ENCODE results near the gene OPCML.

OPCML gene

DNA sequence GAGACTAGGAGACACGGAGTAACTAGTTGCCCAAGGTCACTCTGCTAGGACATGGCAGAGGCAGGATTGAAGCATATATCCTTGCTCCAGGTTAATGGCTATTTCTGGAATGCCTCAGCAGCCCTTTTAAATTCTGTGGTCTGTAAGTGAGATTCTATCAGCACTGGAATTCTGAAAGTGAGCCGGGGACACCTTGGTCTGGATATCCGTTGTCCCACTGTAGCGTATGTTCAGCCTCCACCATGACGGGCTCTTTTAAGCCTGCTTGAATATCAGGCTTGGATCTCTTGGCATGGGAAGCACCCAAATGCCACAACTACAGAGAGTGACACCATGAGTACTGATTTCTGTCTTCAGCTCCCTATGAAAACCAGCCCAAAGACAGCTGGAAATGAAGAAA lies 254.4 kb downstream of the OPCML start:
- Mint-ChIP-seq H3K27ac (no peak overlapping the region), H3K36me3 (ENCODE audit: low read depth) (no peaks in the 10 kb centered on the region), H3K4me1 (ENCODE audit: low read depth) (no peaks in the 10 kb centered on the region), H3K27me3 (no peaks in the 10 kb centered on the region), H3K4me3 (no peak overlapping the region), H3K9me3 (no peaks in the 10 kb centered on the region)
- intact Hi-C loops (cut with micrococcal nuclease): no loop called here

GRCh38 chr11:133271871-133272776 lies 260.2 kb downstream of the OPCML start:
- Mint-ChIP-seq H3K27me3 (peaks cover 2% of the 10 kb centered on the region), H3K4me1 (ENCODE audit: low read depth) (no peaks in the 10 kb centered on the region), H3K4me3 (no peak overlapping the region), H3K36me3 (ENCODE audit: low read depth) (no peaks in the 10 kb centered on the region), H3K27ac (no peak overlapping the region), H3K9me3 (no peaks in the 10 kb centered on the region)
- intact Hi-C loops (cut with micrococcal nuclease): no loop called here

DNA sequence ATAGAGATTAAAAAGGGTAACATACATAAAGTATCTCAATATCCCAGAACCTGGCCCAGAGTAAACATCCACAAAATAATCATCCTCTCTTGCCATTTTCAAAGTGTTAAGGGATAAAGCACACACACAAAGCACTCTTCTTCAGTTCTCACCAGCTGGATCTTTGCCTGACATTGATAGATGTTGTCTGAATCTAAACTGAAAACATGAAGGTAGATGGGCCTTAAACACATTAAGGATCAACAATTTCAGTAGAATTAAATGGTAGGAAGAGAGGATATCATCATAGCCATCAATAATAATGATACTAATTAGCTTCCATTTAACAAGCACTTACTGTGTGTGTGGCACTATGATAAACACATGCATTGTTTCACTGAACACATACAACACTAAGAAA lies 261.1 kb downstream of the OPCML start:
- Mint-ChIP-seq H3K4me3 (no peak overlapping the region), H3K27ac (no peak overlapping the region), H3K36me3 (ENCODE audit: low read depth) (no peaks in the 10 kb centered on the region), H3K4me1 (ENCODE audit: low read depth) (no peaks in the 10 kb centered on the region), H3K9me3 (no peaks in the 10 kb centered on the region), H3K27me3 (peaks cover 2% of the 10 kb centered on the region)
- intact Hi-C loops (cut with micrococcal nuclease): no loop called here

GRCh38 chr11:133269267-133269666 lies 263.0 kb downstream of the OPCML start:
- intact Hi-C loops (cut with micrococcal nuclease): no loop called here
- H3K9me3 Mint-ChIP-seq: no peaks in the 10 kb centered on the region
- H3K27me3 Mint-ChIP-seq: peaks cover 2% of the 10 kb centered on the region
- H3K4me1 Mint-ChIP-seq (ENCODE audit: low read depth): no peaks in the 10 kb centered on the region
- H3K4me3 Mint-ChIP-seq: no peak overlapping the region
- H3K27ac Mint-ChIP-seq: no peak overlapping the region
- no peaks in the 10 kb centered on the region for H3K36me3 Mint-ChIP-seq (ENCODE audit: low read depth)

DNA sequence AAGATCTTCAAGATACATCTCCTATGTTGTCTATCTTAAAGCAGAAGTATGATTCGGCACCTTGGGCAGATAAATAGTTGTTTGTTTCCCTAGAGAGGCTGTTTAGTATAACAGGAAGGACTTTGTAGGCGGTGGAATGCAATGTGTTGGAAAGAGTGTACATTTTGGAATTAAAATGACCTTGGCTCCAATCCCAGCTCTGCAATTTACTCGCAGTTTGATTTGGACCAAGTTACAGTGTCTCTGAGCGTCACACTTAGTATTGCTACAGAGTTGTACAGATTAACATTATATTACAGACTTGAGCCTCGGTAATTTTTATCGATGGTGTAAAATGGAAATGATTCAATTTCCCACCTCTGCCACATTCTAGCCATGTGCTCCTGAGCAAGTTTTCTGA lies 265.3 kb downstream of the OPCML start:
- intact Hi-C loops (cut with micrococcal nuclease): no loop called here
- Mint-ChIP-seq H3K9me3 (no peaks in the 10 kb centered on the region), H3K27ac (no peak overlapping the region), H3K27me3 (peaks cover 2% of the 10 kb centered on the region), H3K4me1 (ENCODE audit: low read depth) (no peaks in the 10 kb centered on the region), H3K36me3 (ENCODE audit: low read depth) (no peaks in the 10 kb centered on the region), H3K4me3 (no peak overlapping the region)

DNA sequence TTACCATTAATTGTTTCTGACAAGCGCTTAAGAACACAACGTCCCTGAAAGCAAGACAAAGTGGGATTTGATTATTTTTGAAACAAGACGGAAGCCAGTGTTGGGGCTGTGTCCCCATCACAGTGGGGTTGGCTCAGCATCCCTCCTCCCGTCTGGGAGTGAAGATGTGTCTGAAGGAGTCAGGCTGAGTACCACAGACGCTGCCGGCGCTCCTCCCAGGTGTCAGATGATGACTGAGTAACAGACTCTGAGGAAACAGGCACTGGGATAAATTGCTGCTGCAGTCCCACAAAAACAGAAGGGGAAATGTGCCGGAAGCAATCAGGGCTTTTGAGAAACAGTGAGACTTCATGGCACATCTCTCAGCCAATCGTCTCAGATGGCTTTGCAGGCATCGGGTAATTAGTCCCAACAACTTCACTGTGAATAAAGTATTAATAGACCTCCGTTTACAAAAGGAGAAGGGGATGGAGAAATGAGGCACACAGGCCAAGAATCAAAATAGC lies 266.7 kb downstream of the OPCML start:
- no peaks in the 10 kb centered on the region for H3K9me3 Mint-ChIP-seq
- no peaks in the 10 kb centered on the region for H3K4me1 Mint-ChIP-seq (ENCODE audit: low read depth)
- intact Hi-C loops (cut with micrococcal nuclease): no loop called here
- peaks cover 2% of the 10 kb centered on the region for H3K27me3 Mint-ChIP-seq
- H3K27ac Mint-ChIP-seq: no peak overlapping the region
- no peaks in the 10 kb centered on the region for H3K36me3 Mint-ChIP-seq (ENCODE audit: low read depth)
- H3K4me3 Mint-ChIP-seq: no peak overlapping the region

- intact Hi-C loops (cut with micrococcal nuclease): no loop called here
- H3K27ac Mint-ChIP-seq: no peak overlapping the region
- peaks cover 3% of the 10 kb centered on the region for H3K27me3 Mint-ChIP-seq
- no peak overlapping the region for H3K4me3 Mint-ChIP-seq
- no peaks in the 10 kb centered on the region for H3K36me3 Mint-ChIP-seq (ENCODE audit: low read depth)
- H3K4me1 Mint-ChIP-seq (ENCODE audit: low read depth): no peaks in the 10 kb centered on the region
- H3K9me3 Mint-ChIP-seq: no peaks in the 10 kb centered on the region
Observed at GRCh38 chr11:133263332-133263731, 269.0 kb downstream of the OPCML start.

GRCh38 chr11:133258751-133259150 lies 273.6 kb downstream of the OPCML start:
- intact Hi-C loops (cut with micrococcal nuclease): no loop called here
- no peaks in the 10 kb centered on the region for H3K4me1 Mint-ChIP-seq (ENCODE audit: low read depth)
- H3K36me3 Mint-ChIP-seq (ENCODE audit: low read depth): no peaks in the 10 kb centered on the region
- no peak overlapping the region for H3K4me3 Mint-ChIP-seq
- H3K9me3 Mint-ChIP-seq: no peaks in the 10 kb centered on the region
- peaks cover 7% of the 10 kb centered on the region for H3K27me3 Mint-ChIP-seq
- H3K27ac Mint-ChIP-seq: no peak overlapping the region

- Mint-ChIP-seq H3K27ac (no peak overlapping the region), H3K9me3 (peaks cover 8% of the 10 kb centered on the region), H3K4me1 (ENCODE audit: low read depth) (no peaks in the 10 kb centered on the region), H3K36me3 (ENCODE audit: low read depth) (no peaks in the 10 kb centered on the region), H3K27me3 (peaks cover 6% of the 10 kb centered on the region), H3K4me3 (no peak overlapping the region)
- intact Hi-C loops (cut with micrococcal nuclease): no loop called here
Observed at GRCh38 chr11:133254601-133255000, 277.7 kb downstream of the OPCML start.

DNA sequence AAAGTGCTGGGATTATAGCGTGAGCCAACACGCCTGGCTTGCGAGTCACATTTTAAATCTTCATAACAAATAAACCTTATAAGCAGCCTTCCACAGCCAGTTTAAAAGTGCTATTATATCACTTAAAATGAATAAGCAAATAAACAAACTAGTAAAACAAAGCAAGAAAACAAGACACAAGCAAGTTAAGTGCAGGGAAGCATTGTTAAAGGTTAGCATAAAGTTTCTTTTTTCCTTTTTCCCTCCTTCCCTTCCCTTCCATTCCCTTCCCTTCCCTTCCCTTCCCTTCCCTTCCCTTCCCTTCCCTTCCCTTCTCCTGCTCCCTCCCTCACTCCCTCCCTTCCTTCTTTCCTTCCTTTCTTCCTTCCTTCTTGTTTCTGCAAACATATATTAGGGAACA lies 278.7 kb downstream of the OPCML start:
- no peak overlapping the region for H3K4me3 Mint-ChIP-seq
- H3K36me3 Mint-ChIP-seq (ENCODE audit: low read depth): no peaks in the 10 kb centered on the region
- peaks cover 7% of the 10 kb centered on the region for H3K27me3 Mint-ChIP-seq
- no peaks in the 10 kb centered on the region for H3K4me1 Mint-ChIP-seq (ENCODE audit: low read depth)
- H3K9me3 Mint-ChIP-seq: peaks cover 8% of the 10 kb centered on the region
- intact Hi-C loops (cut with micrococcal nuclease): no loop called here
- H3K27ac Mint-ChIP-seq: no peak overlapping the region

GRCh38 chr11:133251841-133252240 lies 280.5 kb downstream of the OPCML start:
- peaks cover 7% of the 10 kb centered on the region for H3K27me3 Mint-ChIP-seq
- no peak overlapping the region for H3K4me3 Mint-ChIP-seq
- no peaks in the 10 kb centered on the region for H3K4me1 Mint-ChIP-seq (ENCODE audit: low read depth)
- intact Hi-C loops (cut with micrococcal nuclease): no loop called here
- H3K27ac Mint-ChIP-seq: no peak overlapping the region
- H3K36me3 Mint-ChIP-seq (ENCODE audit: low read depth): no peaks in the 10 kb centered on the region
- H3K9me3 Mint-ChIP-seq: peaks cover 8% of the 10 kb centered on the region

DNA sequence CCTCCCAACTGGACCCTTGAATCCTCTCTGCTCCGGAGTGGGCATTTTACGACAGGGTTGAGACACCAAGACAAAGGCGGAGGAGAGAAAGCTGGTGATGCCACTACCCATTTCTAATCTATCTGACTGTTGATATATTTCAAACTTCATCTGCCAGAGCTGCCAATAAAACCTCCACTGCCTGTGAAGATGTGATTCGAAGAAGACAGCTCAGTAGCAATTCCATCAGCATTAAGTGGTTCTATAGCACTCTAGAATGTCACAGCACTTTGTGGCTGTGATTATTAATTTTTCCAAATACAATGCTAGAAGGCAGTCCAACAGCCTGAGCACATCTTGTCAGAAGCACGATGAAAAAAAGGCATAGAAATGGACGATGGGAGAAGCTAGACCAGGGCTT lies 282.8 kb downstream of the OPCML start:
- H3K36me3 Mint-ChIP-seq (ENCODE audit: low read depth): no peaks in the 10 kb centered on the region
- H3K27ac Mint-ChIP-seq: no peak overlapping the region
- H3K4me3 Mint-ChIP-seq: no peak overlapping the region
- H3K9me3 Mint-ChIP-seq: peaks cover 8% of the 10 kb centered on the region
- H3K27me3 Mint-ChIP-seq: peaks cover 6% of the 10 kb centered on the region
- intact Hi-C loops (cut with micrococcal nuclease): no loop called here
- H3K4me1 Mint-ChIP-seq (ENCODE audit: low read depth): no peaks in the 10 kb centered on the region

DNA sequence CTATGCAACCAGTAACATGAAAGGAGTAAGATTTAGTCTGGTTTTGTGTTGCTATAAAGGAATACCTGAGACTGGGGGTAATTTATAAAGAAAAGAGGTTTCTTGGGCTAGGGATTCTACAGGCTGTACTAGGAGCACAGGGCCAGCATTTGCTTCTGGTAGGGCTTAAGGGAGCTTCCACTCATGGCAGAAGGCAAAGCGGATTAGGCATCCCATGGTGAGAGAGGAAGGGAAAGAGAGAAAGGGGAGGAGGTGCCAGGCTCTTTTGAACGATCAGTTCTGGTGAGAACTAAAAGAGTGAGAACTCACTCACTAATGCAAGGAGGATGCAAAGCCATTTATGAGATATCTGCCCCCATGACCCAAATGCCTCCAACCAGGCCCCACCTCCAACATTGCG lies 283.2 kb downstream of the OPCML start:
- intact Hi-C loops (cut with micrococcal nuclease): no loop called here
- peaks cover 8% of the 10 kb centered on the region for H3K9me3 Mint-ChIP-seq
- H3K4me3 Mint-ChIP-seq: no peak overlapping the region
- H3K27ac Mint-ChIP-seq: no peak overlapping the region
- no peaks in the 10 kb centered on the region for H3K4me1 Mint-ChIP-seq (ENCODE audit: low read depth)
- peaks cover 3% of the 10 kb centered on the region for H3K27me3 Mint-ChIP-seq
- no peaks in the 10 kb centered on the region for H3K36me3 Mint-ChIP-seq (ENCODE audit: low read depth)

GRCh38 chr11:133243832-133244231 lies 288.5 kb downstream of the OPCML start:
- no peaks in the 10 kb centered on the region for H3K27me3 Mint-ChIP-seq
- H3K36me3 Mint-ChIP-seq (ENCODE audit: low read depth): no peaks in the 10 kb centered on the region
- no peaks in the 10 kb centered on the region for H3K9me3 Mint-ChIP-seq
- intact Hi-C loops (cut with micrococcal nuclease): no loop called here
- H3K4me1 Mint-ChIP-seq (ENCODE audit: low read depth): no peaks in the 10 kb centered on the region
- no peak overlapping the region for H3K4me3 Mint-ChIP-seq
- H3K27ac Mint-ChIP-seq: no peak overlapping the region

All from dendritic cell treated with granulocyte-macrophage colony-stimulating factor and Interleukin-4, amounts not matched to agents 40 ng/mL and 50 ng/mL, for 4 days (primary cell).